ENCODE measurements around the gene TBX1.

Gene TBX1

DNA sequence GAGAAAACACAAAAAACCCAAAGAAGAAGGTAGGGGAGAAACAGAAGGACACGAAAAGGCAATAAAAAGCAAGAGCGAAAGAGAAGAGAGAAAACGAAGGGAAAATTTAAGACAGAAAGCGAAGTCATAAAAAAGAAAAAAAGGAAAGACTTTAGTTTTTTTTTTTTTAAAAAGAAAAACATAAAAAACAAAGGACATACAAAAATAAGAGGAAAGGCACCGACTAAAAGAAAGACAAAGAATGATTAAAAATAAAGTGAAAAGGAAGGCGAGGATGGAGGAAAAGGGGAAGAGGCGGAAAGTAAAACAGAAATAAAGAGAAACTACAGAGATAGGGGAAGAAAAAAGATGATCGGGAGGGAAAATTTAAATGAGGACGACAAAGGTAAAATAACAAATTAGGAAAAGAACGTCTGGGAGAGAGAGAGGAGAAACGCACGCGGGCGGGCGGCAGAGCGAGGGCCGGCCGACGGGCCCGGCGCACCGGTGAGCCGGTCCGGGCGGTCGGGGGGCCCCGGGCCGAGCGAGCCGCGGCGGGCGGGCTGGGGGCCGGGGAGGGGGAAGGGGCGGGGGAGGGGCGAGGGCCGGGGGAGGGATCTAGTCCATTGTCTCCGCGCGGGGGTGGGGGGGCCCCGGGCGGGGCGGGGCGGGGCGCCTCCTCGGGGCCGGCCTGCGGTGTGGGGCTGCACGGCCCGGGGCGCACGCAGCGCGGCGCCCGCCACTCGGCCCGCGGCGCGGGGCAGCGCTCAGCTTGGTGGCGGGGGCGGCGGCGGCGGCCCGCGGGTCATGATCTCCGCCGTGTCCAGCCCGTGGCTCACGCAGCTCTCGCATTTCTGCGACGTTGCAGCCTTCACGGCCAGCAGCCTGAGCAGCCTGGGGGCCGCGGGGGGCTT is at the start of gene TBX1:
TSS of gene TBX1 (plus strand) at position 721 of the 893 bp plus-strand sequence. CDS start at position 787, 66 bp downstream.
- no peaks in the 10 kb centered on the region for H3K9me3 ChIP-seq (ENCODE audit: control insufficient read depth, low read length)
- peak within 1 kb of the TSS; percentile 68 for H2AFZ ChIP-seq
- H3K27ac ChIP-seq, result peak within 1 kb of the TSS; percentile 59
- no peak within 1 kb of the TSS for H3K9ac ChIP-seq
- H3K4me3 ChIP-seq (ENCODE audit: low read depth, low read length), result peak within 1 kb of the TSS; percentile 74
- H3K79me2 ChIP-seq, result no peaks in the 10 kb centered on the region
- no peaks in the 10 kb centered on the region for H3K36me3 ChIP-seq (ENCODE audit: control insufficient read depth, insufficient read depth, low read length)
- TF ChIP-seq, protein P1, sequence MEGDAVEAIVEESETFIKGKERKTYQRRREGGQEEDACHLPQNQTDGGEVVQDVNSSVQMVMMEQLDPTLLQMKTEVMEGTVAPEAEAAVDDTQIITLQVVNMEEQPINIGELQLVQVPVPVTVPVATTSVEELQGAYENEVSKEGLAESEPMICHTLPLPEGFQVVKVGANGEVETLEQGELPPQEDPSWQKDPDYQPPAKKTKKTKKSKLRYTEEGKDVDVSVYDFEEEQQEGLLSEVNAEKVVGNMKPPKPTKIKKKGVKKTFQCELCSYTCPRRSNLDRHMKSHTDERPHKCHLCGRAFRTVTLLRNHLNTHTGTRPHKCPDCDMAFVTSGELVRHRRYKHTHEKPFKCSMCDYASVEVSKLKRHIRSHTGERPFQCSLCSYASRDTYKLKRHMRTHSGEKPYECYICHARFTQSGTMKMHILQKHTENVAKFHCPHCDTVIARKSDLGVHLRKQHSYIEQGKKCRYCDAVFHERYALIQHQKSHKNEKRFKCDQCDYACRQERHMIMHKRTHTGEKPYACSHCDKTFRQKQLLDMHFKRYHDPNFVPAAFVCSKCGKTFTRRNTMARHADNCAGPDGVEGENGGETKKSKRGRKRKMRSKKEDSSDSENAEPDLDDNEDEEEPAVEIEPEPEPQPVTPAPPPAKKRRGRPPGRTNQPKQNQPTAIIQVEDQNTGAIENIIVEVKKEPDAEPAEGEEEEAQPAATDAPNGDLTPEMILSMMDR (IDR thresholded peaks at IDR 0.05), result no peak
- H3K27me3 ChIP-seq (ENCODE audit: control insufficient read depth, insufficient read depth, low read length), result no peaks in the 10 kb centered on the region
- H3K4me2 ChIP-seq (ENCODE audit: low read length), result peak within 1 kb of the TSS; percentile 93
- H3K4me1 ChIP-seq, result no peaks in the 10 kb centered on the region

DNA sequence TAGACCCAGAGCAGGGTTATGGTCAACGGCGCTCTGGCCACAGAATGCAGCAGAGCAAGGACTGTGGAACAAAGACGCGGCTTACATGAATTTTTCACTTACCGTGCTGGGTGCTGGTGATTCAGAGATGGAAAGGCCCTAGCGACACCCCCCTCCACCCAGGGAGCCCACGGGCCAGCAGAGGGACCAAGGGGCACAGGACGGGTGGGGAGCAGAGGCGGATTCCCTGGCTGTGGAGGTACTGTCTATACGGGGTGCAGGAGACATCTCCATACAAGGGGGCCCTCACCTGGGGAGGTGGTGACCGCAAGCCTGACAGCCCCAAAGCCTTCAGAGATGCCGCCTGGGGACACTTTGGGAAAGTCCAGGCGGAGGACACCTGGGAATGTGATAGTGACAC is 47.3 kb upstream of the TBX1 start:
- no peak overlapping the region for H3K27ac ChIP-seq
- H2AFZ ChIP-seq, result peak overlapping the region; percentile 90
- no peaks in the 10 kb centered on the region for H3K79me2 ChIP-seq
- no peaks in the 10 kb centered on the region for H3K27me3 ChIP-seq (ENCODE audit: control insufficient read depth, insufficient read depth, low read length)
- H3K4me3 ChIP-seq (ENCODE audit: low read depth, low read length), result peak overlapping the region; percentile 63
- H3K4me2 ChIP-seq (ENCODE audit: low read length), result no peak overlapping the region
- H3K36me3 ChIP-seq (ENCODE audit: control insufficient read depth, insufficient read depth, low read length), result no peaks in the 10 kb centered on the region
- no peaks in the 10 kb centered on the region for H3K9me3 ChIP-seq (ENCODE audit: control insufficient read depth, low read length)
- TF ChIP-seq, protein P1 (IDR thresholded peaks at IDR 0.05), result no peak
- H3K9ac ChIP-seq, result no peak overlapping the region
- H3K4me1 ChIP-seq, result no peaks in the 10 kb centered on the region

DNA sequence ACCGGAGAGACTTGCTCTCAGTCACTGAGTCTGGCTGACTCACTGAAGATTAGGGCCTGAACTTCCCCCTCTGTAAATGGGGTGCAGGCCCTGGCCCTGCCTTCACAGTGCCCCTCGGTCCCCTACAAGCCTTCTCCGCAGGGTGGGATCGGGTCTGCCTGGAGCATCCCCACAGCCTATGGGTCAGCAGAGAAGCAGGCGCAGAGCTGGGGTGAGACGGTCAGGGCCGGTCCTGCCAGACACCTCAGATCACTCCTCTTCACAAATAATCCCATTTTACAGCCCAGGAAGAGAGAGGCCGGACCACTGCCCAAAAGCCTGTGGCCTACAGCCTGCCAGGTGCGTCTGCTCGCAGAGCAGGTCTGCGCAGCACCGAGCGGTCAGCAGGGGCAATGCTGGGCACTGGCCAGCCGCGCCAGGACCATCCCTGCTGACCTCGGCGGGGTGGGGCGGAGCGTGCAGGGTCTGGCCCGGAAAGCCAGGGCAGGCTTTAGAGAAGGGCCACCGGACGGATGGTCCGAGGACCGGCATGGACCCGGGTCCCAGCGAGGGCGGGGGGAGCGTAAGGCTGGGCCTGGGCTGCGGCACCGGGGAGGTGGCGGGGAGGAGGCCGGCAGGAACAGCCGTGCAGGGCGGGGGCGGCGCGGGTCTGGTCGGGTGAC is 46.8 kb upstream of the TBX1 start:
- peak overlapping the region; percentile 63 for H3K4me3 ChIP-seq (ENCODE audit: low read depth, low read length)
- peak overlapping the region; percentile 86 for H3K4me2 ChIP-seq (ENCODE audit: low read length)
- TF ChIP-seq, protein P1 (IDR thresholded peaks at IDR 0.05), result peak; percentile 13
- peak overlapping the region; percentile 90 for H2AFZ ChIP-seq
- peak overlapping the region; percentile 0 for H3K27ac ChIP-seq
- no peaks in the 10 kb centered on the region for H3K79me2 ChIP-seq
- H3K9ac ChIP-seq, result no peak overlapping the region
- H3K9me3 ChIP-seq (ENCODE audit: control insufficient read depth, low read length), result no peaks in the 10 kb centered on the region
- no peaks in the 10 kb centered on the region for H3K36me3 ChIP-seq (ENCODE audit: control insufficient read depth, insufficient read depth, low read length)
- H3K4me1 ChIP-seq, result no peaks in the 10 kb centered on the region
- H3K27me3 ChIP-seq (ENCODE audit: control insufficient read depth, insufficient read depth, low read length), result no peaks in the 10 kb centered on the region

DNA sequence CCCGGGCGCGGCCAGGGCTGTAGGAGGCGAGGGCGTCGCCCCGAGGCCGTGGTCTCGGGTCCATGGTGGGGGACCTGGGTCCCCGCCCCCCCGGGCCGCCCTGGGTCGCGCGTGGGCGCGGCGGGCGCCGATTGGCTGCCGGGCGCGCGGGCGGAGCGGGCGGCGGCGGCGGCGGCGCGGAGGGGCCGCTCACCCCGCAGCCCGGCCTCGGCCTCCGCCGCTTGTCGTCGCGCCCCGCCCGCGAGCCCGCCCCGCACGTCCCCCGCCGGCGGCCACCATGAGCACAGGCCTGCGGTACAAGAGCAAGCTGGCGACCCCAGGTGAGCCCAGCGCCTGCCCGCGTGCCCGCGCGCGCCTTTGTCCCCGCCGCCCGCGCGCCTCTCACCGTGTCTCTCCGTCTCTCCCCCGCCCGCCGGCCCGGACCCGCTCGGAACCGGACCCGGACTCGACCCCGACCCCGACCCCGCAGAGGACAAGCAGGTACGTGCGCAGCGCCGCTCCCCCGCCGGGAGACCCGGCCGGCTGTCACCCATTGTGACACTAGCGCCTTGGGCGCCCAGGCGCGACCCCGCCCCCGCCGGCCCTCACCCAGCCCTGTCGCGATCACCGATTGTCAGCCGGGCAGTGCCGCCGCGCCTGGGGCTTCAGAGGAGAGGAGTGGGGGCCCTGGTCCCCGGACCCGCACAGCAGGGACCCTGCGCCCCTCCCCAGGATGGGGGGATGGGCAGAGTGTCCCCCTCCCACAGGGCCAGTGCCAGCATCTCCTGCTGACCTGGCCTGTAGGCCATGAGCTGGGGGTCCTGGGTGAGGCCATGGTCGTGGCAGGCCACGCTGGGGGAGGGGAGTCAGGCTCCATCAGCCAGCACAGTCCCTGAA is 46.0 kb upstream of the TBX1 start, which contains the start of gene SEPTIN5:
TSS of gene SEPTIN5 (plus strand) at position 192 of the 876 bp plus-strand sequence. CDS start at position 278, 86 bp downstream.
- Histone ChIP-seq H3K27me3 (ENCODE audit: control insufficient read depth, insufficient read depth, low read length) (no peaks in the 10 kb centered on the region), H3K9ac (peak within 1 kb of the TSS; percentile 28), H3K4me3 (ENCODE audit: low read depth, low read length) (peak within 1 kb of the TSS; percentile 63), H3K36me3 (ENCODE audit: control insufficient read depth, insufficient read depth, low read length) (no peaks in the 10 kb centered on the region), H3K4me2 (ENCODE audit: low read length) (peak within 1 kb of the TSS; percentile 86), H3K4me1 (no peaks in the 10 kb centered on the region), H2AFZ (peak within 1 kb of the TSS; percentile 90), H3K27ac (peak within 1 kb of the TSS; percentile 42), H3K79me2 (no peaks in the 10 kb centered on the region), H3K9me3 (ENCODE audit: control insufficient read depth, low read length) (no peaks in the 10 kb centered on the region)
- TF ChIP-seq, protein P1 (IDR thresholded peaks at IDR 0.05), result no peak

All from parathyroid adenoma (tissue), 2 donors.